GM21786 (cell line): ENCODE data around the gene NANP.
A peak's percentile ranks its signal among the peaks of the same experiment; 100 is the strongest.
"Not testable (repeated sequence)": the region's sequence is repeated elsewhere in the genome, so short reads cannot be mapped to it uniquely, and the experiment has no call there.

ENCODE experiments used
- ATAC-seq: cut with Tn5 transposase; IDR thresholded peaks from one replicate; pipeline ENCODE4 v1.9.1; 2021; ENCODE audit not compliant: unreplicated experiment

NANP gene

GRCh38 chr20:25608774-25609173 lies 15.0 kb downstream of the NANP start:
- no peak for ATAC-seq

- no peak for ATAC-seq
Measured at GRCh38 chr20:25606094-25606695, 17.6 kb downstream of the NANP start.

GRCh38 chr20:25605148-25605547 lies 18.7 kb downstream of the NANP start:
- no peak for ATAC-seq

- ATAC-seq = no peak
Measured at GRCh38 chr20:25604611-25605010, 19.2 kb downstream of the NANP start.

- not testable (repeated sequence) for ATAC-seq
Measured at GRCh38 chr20:25602914-25603309, 20.9 kb downstream of the NANP start.

- ATAC-seq = not testable (repeated sequence)
Measured at GRCh38 chr20:25602191-25602913, 21.5 kb downstream of the NANP start.

GRCh38 chr20:25601659-25602058 lies 22.2 kb downstream of the NANP start:
- no peak for ATAC-seq

GRCh38 chr20:25600632-25601031 lies 23.2 kb downstream of the NANP start:
- ATAC-seq = no peak

- ATAC-seq = no peak
Measured at GRCh38 chr20:25592135-25592852, 31.5 kb downstream of the NANP start.

- ATAC-seq = not testable (repeated sequence)
Measured at GRCh38 chr20:25590778-25591177, 33.0 kb downstream of the NANP start.

GRCh38 chr20:25588491-25588890 lies 35.3 kb downstream of the NANP start:
- no peak for ATAC-seq

- ATAC-seq = no peak
Measured at GRCh38 chr20:25587536-25587935, 36.3 kb downstream of the NANP start.

- ATAC-seq = no peak
Measured at GRCh38 chr20:25586877-25587276, 36.9 kb downstream of the NANP start.

- ATAC-seq = peak; percentile 63
Measured at GRCh38 chr20:25584905-25585704, 38.7 kb downstream of the NANP start, which contains the start of gene NINL. TSS of gene NINL (minus strand) at chr20:25585531. CDS start at chr20:25526587, 58,944 bp downstream.

- ATAC-seq = not testable (repeated sequence)
Measured at GRCh38 chr20:25583607-25584006, 40.2 kb downstream of the NANP start.

- ATAC-seq = no peak
Measured at GRCh38 chr20:25580711-25581110, 43.1 kb downstream of the NANP start.

- ATAC-seq = no peak
Measured at GRCh38 chr20:25579081-25579770, 44.6 kb downstream of the NANP start.

- no peak for ATAC-seq
Measured at GRCh38 chr20:25576783-25577530, 46.9 kb downstream of the NANP start.

- ATAC-seq = no peak
Measured at GRCh38 chr20:25574411-25574810, 49.4 kb downstream of the NANP start.
